GM10847 (cell line): ENCODE results near the gene TRPC3.

Experiments used
- POLR2A ChIP-seq: IDR thresholded peaks from 2 replicates; pipeline ENCODE4 v1.6.1; 2011; ENCODE audit not compliant: insufficient read length; ENCODE audit errors: extremely low read depth

The TRPC3 gene

DNA sequence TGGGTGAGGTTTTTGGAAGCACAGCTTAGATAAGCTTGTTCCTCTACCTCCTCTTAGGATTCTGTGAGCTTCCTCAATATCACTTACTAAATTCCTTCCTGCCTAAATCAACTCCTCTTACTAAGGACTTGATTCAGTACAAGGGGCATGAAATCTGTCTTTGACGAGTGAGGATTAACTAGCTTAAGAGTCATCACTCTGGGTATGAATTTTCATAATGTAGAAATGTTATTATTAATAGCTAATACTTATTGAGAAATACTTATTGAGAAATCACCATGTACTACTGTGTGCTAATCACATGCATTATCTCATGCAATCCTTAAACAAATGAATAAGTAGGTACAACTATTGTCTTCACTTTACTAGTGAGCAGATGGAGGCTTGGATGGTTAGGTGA lies 28.6 kb downstream of the TRPC3 start:
- no peak for TF ChIP-seq POLR2A

- TF ChIP-seq POLR2A: no peak
Measured at GRCh38 chr4:121913667-121914066, 38.2 kb downstream of the TRPC3 start.

GRCh38 chr4:121908346-121908745 lies 43.5 kb downstream of the TRPC3 start:
- TF ChIP-seq POLR2A: no peak

DNA sequence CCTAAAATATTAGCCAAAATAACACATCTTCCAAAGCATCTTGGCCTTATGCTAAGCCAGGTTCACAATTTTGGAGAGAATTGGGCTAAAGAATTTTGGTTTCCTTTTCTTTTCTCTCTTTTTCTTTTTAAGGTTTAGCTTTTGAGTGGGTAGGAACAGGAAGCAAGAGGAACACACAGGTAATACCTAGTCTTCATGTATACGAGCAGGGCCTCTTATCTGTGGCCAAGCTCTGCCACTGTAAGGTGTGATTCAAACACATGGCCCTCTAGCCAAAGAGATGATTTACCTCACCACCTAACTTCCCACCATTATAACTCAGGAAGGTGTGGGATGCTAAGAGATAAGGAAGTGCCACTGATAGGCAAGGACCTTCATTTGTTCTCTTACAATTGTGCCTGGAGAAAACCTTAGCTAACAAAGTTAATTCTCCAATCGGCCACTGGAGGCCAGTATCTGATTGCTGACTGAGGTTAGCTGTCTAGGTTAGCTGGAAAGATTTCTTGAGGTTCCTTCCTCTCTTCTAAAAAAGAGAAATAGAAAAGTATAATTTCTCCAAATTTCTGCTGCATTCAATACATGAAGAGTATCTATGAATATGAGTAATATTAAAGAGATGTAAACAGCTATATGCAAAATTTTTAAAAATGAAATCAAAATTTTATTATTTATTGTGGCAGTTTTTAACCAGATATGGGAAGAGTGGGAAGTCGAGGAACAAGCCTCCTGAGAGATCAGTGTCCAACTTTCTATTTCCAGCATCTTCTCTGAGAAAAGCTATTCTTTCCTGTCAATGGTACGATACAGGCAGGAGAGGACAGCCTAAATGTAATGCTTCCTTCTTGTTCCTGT lies 51.5 kb downstream of the TRPC3 start:
- TF ChIP-seq POLR2A: no peak

DNA sequence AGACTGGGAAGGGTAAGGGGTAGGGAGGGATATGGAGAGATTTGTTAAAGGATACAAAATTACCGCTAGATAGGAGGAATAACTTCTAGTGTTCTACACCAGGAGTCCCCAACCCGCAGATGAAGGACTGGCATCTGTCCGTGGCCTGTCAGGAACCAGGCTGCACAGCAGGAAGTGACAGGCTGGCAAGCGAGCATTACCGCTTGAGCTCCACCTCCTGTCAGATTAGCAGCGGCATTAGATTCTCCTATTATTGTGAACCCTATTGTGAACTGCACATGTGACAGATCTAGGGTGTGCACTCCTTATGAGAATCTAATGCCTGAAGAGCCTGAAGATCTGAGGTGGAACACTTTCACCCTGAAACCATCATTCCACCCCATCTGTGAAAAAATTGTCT lies 53.7 kb downstream of the TRPC3 start:
- no peak for TF ChIP-seq POLR2A

- TF ChIP-seq POLR2A: no peak
Measured at GRCh38 chr4:121888134-121888533, 63.7 kb downstream of the TRPC3 start.

DNA sequence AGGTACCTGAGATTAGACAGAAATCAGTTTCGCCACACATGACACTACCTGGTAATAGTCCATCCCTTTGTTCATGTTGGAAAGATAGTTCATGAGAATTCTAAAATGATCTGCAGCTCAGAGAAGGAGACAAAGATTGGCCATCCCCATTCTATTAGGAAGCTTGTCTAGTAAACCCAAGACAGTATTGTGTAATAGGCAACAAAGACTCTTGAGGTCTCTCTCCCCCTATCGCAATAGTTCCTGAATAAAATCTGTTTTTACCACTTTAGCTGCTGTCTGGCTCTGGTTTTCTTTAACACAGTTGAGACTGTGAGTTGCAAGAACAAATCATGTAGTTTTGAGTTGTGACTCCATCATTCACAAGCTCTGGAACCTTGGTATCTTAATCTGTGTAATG lies 66.7 kb downstream of the TRPC3 start:
- TF ChIP-seq POLR2A: no peak

DNA sequence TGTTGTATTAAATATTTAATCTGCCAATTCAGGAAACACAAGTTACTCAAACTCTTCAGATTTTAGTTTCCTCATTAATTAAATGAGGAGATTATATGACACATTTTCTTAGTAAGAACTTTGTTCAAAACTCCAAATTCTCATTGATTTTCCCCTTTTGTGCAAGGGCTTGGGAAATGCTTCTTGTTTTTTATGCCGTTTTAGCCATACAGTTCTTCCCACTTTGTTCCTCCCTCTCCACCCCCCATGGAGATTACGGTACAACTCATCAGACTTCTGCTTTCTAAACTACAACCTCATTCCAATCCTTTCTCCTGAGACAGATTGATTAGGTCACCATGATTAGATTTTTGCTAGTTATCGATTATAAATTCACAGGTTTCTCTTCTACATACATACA lies 70.7 kb downstream of the TRPC3 start:
- no peak for TF ChIP-seq POLR2A

DNA sequence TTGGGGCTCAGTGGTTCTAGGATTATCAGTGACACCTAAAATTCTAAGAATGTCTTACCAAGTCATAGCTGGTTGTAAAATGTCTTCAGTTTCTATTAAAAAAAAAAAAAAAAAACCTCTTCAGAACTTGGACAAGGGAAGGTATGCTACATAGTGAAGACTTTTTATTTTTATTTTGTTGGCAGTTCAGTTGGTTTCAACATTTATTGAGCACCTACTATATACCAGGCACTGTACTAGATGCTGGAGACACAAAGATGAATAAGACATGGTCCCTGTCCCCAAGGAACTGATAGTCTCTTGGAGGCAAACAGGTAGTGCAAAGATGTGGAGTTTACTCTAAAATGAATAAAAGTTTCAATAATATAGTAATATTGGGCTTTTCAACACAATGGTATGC lies 72.7 kb downstream of the TRPC3 start:
- no peak for TF ChIP-seq POLR2A

DNA sequence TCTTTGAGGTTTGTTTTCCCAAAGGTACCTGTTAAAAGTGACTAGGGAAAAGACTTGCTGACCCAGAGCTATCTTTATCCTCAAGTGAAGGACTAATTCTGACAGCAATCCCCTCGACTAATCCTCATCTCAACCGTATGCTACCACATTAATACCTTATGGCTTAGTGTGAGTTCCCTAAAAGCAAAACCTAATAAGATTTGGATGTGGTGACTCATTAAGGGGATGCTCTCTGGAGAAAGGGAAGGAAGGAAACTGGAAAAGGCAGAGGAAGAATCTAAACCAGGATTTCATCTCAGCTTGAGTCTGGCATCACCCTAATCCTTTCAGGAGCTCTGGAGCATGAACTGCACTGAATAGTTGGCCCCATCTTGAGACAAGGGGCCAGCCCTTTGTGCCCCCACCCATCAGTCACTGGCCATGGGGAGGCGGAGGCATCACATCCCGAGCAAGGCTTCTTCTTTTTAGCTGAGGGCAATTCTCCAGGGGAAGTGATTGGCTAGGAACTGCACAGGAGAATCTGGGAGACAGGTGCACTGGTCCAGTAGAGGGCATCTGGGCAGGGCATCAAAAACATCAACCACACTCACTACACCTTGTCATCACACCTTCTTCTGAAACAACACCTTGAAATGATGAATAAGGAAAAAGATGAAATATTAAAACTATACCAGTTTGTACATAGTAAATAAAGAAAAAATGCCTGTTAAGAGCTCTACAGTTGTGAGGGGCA lies 74.7 kb downstream of the TRPC3 start:
- no peak for TF ChIP-seq POLR2A

GRCh38 chr4:121876070-121876469 lies 75.8 kb downstream of the TRPC3 start:
- TF ChIP-seq POLR2A: no peak

DNA sequence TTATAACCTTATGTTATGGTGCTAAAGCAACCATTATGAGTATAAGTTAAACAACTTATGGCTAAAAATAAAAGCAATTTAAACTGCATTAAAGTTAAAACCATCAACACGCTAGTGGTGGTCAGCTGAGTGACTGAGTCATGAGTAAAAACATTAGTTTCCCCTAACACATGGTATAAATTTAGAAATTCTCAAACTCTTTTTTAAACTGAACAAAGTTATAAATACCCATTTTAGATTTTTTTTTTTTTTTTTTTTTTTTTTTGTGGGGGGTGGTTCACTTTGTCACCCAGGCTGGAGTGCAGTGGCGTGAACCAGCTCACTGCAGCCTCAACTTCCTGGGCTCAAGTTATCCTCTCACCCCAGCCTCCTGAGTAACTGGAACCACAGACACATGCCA lies 76.2 kb downstream of the TRPC3 start:
- no peak for TF ChIP-seq POLR2A

DNA sequence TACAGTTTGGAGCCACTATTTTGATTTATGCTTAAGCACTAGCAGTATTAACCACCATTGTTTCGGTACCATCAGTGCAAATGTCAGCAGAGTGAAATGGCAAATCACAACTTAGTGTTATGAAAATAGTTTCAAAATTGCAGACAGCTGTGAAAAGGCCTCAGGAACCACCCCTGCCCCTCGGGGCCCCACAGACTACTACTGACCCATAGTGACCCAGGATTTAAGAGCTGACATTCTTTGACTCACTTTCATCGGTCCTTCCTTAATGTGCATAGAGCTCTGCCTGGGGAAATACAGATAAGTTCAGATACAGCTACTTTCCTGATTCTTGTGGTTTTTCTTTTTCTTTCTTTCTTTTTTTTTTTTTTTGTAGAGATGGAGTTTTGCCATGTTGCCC lies 78.3 kb downstream of the TRPC3 start:
- TF ChIP-seq POLR2A: no peak

DNA sequence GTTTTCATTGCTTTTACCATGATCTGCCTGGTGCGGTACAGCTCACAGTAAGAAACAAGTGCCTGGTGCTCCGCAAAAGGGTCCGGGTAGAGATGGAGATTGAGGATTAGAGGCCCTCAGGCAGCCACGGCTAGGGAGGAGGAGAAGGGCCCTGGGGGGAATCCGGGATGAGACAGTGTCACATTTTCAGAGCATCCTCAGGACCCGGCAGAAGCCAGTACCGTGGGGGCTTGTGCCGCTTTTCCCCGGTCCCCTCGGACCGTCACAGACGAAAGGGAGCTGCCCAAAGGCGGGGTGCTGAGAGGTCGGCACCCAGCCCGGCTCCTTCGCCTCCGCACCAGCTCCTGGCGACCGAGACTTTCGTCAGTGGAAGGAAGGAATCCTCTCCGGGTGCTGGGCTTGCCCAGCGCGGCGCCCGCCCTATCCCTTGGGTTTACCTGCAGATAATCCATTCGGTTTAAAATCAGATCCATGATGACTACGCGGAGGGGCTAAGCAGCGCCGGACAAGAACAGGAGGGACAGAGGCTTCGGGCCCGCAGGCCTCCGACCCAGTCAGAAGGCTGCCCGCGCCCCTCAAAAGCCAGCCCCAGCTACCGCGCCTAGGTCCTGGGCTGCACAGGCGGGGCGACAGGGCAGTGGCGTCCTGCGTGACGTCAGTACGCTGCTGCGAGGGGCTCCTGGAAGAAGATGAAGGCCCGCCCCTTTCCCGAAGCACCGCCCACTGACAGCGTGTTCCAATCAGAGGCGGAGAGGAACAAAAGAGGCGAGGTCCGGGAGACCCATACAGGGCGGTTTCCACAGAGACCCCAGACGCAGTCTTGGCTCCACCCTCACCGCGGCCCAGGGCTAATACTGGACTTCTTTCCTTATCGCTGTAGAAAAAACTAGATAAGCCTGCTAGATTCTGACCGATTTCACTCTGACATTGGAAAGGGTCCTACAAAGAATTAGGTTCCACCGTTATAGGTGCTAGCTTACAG lies 81.7 kb downstream of the TRPC3 start, which contains the start of gene BBS7:
Gene BBS7 (minus strand): TSS at position 634 of the 982 bp plus-strand sequence. CDS start 161 bp downstream, at position 473.
- TF ChIP-seq POLR2A: peak; percentile 81

DNA sequence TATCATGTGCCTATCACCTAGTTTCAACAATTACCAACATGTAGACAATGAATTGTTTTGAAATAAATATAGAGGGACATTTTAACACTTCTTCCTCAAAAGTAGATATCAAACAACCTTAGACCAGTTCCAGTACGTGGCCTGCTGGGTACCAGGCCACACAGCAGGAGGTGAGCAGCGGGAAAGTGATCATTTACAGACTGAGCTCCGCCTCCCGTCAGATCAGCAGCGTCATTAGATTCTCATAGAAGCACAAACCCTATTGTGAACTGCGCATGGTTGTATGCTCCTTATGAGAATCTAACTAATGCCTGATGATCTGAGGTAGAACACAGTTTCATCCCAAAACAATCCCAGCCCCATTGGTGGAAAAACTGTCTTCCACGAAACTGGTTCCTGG lies 88.1 kb downstream of the TRPC3 start:
- no peak for TF ChIP-seq POLR2A

GRCh38 chr4:121861426-121861825 lies 90.4 kb downstream of the TRPC3 start:
- no peak for TF ChIP-seq POLR2A

- TF ChIP-seq POLR2A: no peak
Measured at GRCh38 chr4:121860121-121860520, 91.7 kb downstream of the TRPC3 start.
